NCI-H187 (cell line): ENCODE results near the gene CACNA1B.
"Not testable (repeated sequence)": the region's sequence is repeated elsewhere in the genome, so short reads cannot be mapped to it uniquely, and the experiment has no call there.

Experiments used
- DNase-seq, 2 experiments: peaks; one replicate each; lab custom pipeline; 2025; lab: John Stamatoyannopoulos, UW

CACNA1B gene

GRCh38 chr9:137889966-137890365 lies 12.4 kb downstream of the CACNA1B start:
- not testable (repeated sequence) for DNase-seq

DNA sequence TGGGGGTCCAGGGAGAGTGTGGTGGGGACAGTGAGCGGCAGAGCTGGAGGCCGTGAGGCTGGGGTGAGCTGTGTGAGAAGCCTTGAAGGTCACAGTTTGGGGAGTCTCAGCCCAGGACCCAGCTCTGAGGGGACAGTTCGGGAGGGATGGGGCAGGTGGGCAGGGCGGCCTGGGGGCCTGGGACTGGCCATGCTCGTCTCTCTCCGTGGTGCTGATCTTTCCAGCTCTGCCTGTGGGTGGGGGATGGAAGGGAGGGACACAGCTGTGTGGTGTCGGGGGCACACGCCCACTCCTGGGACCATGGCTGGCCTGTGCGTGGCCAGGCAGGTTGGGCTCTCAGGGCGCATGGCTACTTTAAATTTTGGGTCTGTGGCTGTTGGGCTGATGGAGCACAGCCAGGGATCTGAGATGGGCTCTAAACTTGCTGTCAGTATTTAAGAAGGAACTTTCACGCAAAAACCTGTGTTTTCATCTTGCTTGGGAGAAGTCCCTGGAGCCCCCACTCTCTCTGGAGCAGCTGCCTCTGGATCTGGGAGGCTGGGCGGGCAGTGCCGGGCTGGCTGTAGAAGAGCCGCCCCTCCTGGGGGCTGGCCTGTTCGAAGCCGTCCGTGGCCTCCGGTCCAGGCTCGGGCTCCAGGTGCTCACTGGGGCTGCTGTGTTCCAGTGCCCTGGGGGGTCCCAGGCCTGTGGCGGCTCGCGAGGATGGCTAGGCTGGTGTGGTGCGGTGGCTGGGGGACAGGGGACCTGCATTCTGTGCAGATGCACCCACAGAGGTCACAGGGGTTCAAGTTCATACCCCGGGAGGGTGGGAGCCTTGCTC lies 13.4 kb downstream of the CACNA1B start:
- not testable (repeated sequence) for DNase-seq

- DNase-seq, result no peak
Observed at GRCh38 chr9:137891588-137892423, 14.2 kb downstream of the CACNA1B start.

DNA sequence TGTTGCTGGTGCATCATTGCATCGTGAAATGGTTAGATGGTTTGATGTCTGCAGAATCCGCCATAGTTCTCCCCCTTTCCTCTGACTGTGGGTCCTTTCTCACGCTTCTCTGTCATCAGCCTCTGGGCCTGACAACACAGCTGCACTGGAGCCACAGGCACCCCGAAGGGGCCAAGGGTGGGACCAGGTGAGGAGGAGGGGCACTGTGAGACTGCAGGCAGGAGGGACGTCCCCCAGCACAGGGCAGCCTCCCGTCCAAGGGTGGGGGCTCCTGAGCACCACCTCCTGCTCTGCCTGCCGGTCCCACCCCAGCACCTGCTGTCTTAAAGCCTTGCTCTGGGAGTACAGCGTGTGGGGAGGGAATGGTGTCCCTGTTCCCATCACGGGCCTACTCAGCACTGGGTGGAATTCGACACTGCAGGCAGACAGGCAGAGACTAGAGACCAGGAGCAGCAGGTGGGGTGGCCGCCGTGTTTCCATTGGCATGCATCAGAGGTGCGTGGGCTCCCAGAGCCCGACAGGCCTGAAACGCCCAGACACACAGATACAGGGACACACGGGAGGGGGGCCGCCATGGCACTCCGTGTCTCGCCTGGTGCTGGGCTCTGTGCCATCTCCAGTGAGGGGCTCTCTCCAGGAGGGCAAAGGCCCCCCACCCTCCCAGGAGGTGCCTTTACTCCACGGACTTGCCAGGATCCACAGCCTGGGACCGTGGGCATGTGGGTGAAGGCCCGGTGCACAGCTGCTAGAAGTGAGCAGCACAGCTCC lies 15.0 kb downstream of the CACNA1B start:
- DNase-seq, result no peak

GRCh38 chr9:137893670-137894069 lies 16.1 kb downstream of the CACNA1B start:
- DNase-seq, result no peak

DNA sequence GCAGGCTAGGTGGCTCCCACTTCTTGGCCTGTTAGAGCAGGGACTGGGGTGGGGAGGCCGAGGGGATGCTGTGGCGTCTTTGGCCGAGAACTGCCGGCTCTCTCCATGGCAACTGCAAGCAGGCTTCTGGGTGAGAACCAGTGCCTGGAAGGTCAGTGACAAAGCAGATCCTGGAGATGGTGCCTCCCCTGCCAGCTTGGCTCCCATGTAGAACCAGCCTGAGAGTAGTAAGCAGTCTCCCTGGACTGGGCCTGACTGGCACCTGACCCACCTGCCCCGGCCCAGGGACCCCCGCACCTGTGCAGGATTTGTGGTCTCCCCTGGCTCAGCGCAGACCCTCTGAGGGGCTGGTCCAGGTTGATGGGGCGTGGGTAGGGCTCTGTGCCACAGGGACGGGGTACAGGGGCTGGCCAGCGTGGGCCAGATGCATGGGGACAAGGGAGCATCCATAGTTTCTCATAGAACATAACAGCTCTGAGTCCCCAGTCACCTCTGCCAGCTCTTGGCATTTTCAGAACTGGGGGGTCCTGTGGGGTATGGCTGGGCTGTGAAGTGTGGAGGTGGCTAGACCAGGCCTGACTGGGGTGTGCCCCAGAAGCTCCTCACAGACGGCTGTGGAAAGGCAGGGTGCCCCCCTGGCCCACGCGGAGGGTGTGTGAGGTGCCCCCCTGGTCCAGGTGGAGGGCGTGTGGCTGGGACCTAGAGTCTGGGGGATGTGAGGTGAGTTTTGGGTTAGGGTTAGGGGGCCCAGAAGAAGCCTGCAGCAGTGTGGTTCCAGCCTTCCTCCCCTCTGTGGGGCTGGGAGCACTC lies 22.2 kb downstream of the CACNA1B start:
- no peak for DNase-seq

GRCh38 chr9:137900584-137901310 lies 23.2 kb downstream of the CACNA1B start:
- no peak for DNase-seq

GRCh38 chr9:137902646-137903045 lies 25.1 kb downstream of the CACNA1B start:
- DNase-seq, result no peak

DNA sequence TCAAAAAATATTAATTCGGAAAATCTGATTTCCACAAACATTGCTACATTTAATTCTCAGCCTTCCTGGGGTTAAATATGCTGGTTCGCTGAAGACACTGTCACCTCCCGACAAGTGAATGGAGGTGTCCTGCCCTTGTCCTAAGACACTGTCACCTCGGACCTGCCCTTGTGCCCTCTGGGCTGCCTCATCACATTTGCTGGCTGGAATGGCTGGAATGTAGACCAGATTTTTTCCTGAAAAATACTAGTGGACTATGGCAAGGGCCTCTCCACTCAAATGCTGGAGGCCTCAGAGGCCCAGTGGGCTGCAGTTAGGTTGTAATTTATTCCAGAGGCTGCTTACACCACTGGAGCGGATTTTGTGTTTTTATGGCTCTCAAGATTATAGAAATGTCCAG lies 28.2 kb downstream of the CACNA1B start:
- DNase-seq, result no peak

GRCh38 chr9:137907776-137908175 lies 30.2 kb downstream of the CACNA1B start:
- no peak for DNase-seq

DNA sequence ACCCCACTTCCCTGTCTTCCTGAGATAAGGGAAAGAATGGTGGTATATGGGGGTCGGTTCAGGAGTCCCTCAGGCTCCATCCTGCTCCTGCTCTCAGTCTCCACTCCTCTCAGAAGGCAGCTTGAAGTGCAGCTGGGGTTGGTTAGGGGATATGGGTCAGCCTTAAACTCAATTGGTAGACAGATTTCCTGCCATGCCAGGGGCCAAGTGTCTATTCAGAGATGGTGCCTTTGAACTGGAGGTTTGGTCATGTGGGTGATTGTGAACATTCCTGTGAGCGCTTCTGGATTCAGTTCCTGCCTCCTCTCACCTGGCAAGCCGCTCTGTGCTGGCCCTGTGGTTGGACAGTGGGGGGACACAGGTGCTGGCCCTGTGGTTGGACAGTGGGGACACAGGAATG lies 35.1 kb downstream of the CACNA1B start:
- DNase-seq, result no peak

DNA sequence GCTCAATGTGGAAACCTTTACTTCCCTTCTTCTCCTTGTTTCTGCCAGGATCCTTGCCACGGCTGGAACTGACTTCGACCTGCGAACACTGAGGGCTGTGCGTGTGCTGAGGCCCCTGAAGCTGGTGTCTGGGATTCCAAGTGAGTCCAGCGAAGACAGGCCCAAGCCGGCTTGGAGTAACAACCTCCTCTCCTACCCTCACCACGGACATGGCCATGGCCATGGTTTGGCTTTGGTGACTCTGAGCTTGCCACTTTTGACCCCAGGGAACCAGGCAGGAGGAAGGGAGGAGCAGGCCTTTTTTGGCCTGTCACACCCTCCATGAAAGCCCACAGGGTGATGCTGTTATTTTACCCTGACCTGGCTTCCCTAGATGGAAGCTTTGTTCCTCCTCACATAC lies 35.5 kb downstream of the CACNA1B start:
- DNase-seq, result no peak

- DNase-seq, result no peak
Observed at GRCh38 chr9:137913771-137914767, 36.5 kb downstream of the CACNA1B start.

DNA sequence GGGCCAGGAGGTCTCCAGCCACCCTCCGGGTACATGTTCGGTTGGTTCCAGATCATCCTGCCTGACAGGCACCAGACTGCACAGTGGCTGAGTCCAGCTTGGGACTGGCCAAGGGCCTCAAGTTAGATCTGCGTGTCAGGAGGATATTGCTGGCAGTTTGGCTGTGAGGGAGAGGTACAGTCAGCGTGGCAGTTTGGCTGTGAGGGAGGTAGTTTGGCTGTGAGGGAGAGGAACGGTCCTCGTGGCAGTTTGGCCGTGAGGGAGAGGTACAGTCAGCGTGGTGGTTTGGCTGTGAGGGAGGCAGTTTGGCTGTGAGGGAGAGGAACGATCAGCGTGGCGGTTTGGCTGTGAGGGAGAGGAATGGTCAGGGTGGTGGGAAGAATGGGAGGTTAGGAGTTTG lies 39.0 kb downstream of the CACNA1B start:
- DNase-seq, result no peak

- DNase-seq, result no peak
Observed at GRCh38 chr9:137917116-137917515, 39.5 kb downstream of the CACNA1B start.

DNA sequence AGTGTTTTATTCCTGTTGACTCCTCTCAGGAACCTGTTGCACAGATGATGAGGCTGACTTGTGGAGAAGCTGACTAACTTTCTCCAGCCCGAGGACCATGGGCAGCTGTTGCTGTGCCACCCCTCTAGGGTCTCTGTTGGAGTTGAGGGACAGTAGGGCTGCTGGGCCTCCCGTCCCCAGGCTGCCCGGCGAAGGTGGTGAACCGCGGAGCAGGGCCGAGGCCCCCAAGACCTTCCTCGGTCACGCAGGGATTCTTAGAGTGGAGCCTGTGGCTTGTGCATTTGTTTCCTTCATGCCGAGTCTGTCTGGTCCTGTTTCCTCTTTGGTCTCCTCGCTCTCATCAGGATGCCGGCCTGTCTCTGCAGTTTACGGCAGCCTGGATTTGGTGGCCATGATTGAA lies 40.2 kb downstream of the CACNA1B start:
- no peak for DNase-seq

DNA sequence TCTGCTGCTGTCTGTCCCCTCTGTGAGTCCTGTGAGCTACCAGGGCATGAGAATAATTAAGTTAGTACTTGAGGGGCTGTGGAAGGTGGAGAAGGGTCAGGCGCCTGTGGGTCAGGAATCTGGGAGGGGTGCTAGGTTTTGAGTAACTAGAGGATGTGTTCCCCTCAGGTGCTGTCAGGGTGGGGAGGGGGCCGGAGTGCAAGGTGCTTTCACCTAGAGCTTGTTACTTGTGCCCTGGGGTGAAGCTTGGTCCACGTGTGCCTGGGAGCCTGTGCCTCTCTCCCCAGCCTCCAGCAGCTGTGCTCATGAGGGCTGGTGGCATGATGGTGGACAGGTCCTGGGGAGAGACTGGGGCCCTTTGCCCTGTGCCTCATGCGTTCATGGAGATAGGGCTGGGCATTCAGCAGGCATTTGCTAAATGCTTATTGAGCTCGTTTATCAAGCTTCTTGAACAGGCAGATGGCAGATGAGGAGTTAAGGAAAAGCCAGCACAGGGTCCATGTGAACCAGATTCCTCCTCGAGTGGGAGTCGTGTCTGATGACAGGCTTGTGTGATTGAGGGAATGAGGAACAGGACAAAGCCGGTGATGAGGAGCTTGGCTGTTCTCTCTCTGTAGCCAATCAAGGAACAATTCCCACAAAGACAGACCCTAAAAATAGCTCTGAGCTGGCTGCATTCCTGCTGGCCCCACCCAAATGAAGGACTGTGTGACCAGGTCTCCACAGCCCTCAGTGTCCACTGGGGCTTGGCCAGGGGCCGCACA lies 40.9 kb downstream of the CACNA1B start:
- DNase-seq, result no peak

GRCh38 chr9:137919095-137919465 lies 41.5 kb downstream of the CACNA1B start:
- no peak for DNase-seq

- no peak for DNase-seq
Observed at GRCh38 chr9:137919649-137920141, 42.1 kb downstream of the CACNA1B start.
